Peyer's patch (tissue), 4 donors: ENCODE measurements around the gene ARCN1. TPM values are rescaled to one million over a fixed set of nuclear protein-coding genes. Genes with fewer than 3 reads are reported as not detected.
A peak's percentile ranks its signal among the peaks of the same experiment; 100 is the strongest.

Source experiments
- DNase-seq, 3 donors: peaks; one replicate each; pipeline ENCODE4 v3.0.0-alpha.2; 2017 to 2019
- H3K27ac ChIP-seq, 4 donors: fragments of 200-600 bp; sonication (generic); one replicate each; pipeline ENCODE4 v1.5.1; 2016 to 2019
- H3K27me3 ChIP-seq, 2 donors: fragments of 200-600 bp; sonication (generic); one replicate each; pipeline ENCODE4 v1.5.1; 2019
- H3K36me3 ChIP-seq, 3 donors: fragments of 200-600 bp; sonication (generic); one replicate each; pipeline ENCODE4 v1.5.1; 2016 to 2019
- H3K4me1 ChIP-seq, 4 donors: fragments of 200-600 bp; sonication (generic); one replicate each; pipeline ENCODE4 v1.5.1; 2016 to 2019
- H3K4me3 ChIP-seq, 4 donors: fragments of 200-600 bp; sonication (generic); 1 replicate in 3 of 4; 2 replicates in 1 of 4; pipeline ENCODE4 v1.5.1; 2016 to 2019; ENCODE audit warnings: mild to moderate bottlenecking in 1 of 4
- H3K9me3 ChIP-seq, 4 donors: fragments of 200-600 bp; sonication (generic); one replicate each; pipeline ENCODE4 v1.5.1; 2016 to 2019; ENCODE audit warnings: mild to moderate bottlenecking in 1 of 4
- POLR2A ChIP-seq, 2 donors: fragments of 450-650 bp; IDR thresholded peaks; one replicate each; pipeline ENCODE4 v1.5.1; 2017; ENCODE audit warnings: antibody characterized with exemption in 2 of 2, mild to moderate bottlenecking in 2 of 2, moderate library complexity in 2 of 2
- small RNA-seq, 2 donors: library from RNA; depleted of rRNA; stranded (forward); fragments of <200 nt; gene quantifications; one replicate each; pipeline ENCODE3, GENCODE V24; 2016
- total RNA-seq, 4 donors: library from RNA; depleted of rRNA; stranded (reverse); fragments of >200 nt; gene quantifications; one replicate each; pipeline ENCODE4 v1.1.0, GENCODE V29; 2016
- TF ChIP-seq, protein P1 (sequence below), 6 experiments: fragments of 450-650 bp in 4 of 6; fragments of 200-600 bp in 2 of 6; sonication (generic) in 1 of 6; IDR thresholded peaks; one replicate each; pipeline ENCODE4 v1.5.1; 2017 to 2019; ENCODE audit warnings: antibody characterized with exemption in 6 of 6, mild to moderate bottlenecking in 3 of 6, moderate library complexity in 1 of 6

ARCN1 gene
- total RNA-seq, 4 donors from 2014 or later, result 54.5 to 116 (median 91.0) TPM

DNA sequence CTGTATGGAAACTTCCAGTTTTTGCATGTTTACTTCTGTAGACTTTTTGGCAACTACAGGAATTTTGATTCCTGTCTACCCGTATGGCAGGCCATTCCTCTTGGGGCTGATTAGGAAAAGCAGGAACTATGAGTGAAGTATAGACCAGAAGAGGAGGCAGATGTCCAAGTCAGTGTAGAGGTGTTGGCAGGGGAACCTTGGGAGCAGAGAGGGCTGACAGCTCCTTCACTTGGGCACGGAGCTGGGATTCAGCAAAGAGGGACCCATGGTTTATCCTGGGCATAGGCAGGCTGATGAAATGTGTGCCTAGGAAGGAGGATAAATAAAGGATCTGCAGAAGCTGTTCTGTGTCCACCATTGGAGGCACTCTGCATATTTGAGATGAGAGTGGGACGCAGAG, 74.2 kb downstream of the ARCN1 start:
- H3K4me1 ChIP-seq, result peaks cover 0 to 18% (median 1%) of the 10 kb centered on the region in 4 donors
- DNase-seq, result no peak
- H3K27ac ChIP-seq, result no peak overlapping the region
- TF ChIP-seq, protein P1, sequence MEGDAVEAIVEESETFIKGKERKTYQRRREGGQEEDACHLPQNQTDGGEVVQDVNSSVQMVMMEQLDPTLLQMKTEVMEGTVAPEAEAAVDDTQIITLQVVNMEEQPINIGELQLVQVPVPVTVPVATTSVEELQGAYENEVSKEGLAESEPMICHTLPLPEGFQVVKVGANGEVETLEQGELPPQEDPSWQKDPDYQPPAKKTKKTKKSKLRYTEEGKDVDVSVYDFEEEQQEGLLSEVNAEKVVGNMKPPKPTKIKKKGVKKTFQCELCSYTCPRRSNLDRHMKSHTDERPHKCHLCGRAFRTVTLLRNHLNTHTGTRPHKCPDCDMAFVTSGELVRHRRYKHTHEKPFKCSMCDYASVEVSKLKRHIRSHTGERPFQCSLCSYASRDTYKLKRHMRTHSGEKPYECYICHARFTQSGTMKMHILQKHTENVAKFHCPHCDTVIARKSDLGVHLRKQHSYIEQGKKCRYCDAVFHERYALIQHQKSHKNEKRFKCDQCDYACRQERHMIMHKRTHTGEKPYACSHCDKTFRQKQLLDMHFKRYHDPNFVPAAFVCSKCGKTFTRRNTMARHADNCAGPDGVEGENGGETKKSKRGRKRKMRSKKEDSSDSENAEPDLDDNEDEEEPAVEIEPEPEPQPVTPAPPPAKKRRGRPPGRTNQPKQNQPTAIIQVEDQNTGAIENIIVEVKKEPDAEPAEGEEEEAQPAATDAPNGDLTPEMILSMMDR (IDR thresholded peaks at IDR 0.05), result no peak
- TF ChIP-seq POLR2A (IDR thresholded peaks at IDR 0.05), result no peak
- no peaks in the 10 kb centered on the region for H3K9me3 ChIP-seq
- H3K27me3 ChIP-seq, result no peaks in the 10 kb centered on the region
- H3K4me3 ChIP-seq, result no peak overlapping the region
- H3K36me3 ChIP-seq, result peaks cover 0 to 69% (median 0%) of the 10 kb centered on the region in 3 donors

DNA sequence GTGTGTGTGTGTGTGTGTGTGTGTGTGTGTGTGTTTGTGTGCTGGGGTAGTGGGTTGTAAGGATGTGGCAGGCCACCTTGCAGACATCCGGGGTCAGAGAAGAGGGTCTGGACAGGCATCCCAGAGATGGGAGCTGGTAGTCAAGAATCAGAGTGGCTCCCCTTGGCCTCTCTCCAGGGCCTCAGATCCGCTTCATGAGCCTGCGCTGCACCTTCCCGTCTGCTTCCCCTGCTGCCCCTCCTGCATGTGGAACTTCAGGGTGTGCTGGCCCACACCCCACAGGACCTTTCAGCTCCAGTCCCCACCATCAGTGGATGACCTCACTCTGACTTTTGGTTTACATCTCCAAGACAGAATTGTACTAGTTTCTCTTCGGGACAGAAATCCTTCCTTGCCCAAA, 76.1 kb downstream of the ARCN1 start:
- Histone ChIP-seq H3K9me3 (no peaks in the 10 kb centered on the region), H3K4me1 (peaks cover 0 to 9% (median 0%) of the 10 kb centered on the region in 4 donors), H3K27ac (no peak overlapping the region), H3K27me3 (no peaks in the 10 kb centered on the region), H3K36me3 (peaks cover 0 to 79% (median 0%) of the 10 kb centered on the region in 3 donors), H3K4me3 (no peak overlapping the region)
- DNase-seq, result peak in 1 of 3 donors; percentile 19
- TF ChIP-seq, protein P1 (IDR thresholded peaks at IDR 0.05), result no peak
- no peak for TF ChIP-seq POLR2A (IDR thresholded peaks at IDR 0.05)

DNA sequence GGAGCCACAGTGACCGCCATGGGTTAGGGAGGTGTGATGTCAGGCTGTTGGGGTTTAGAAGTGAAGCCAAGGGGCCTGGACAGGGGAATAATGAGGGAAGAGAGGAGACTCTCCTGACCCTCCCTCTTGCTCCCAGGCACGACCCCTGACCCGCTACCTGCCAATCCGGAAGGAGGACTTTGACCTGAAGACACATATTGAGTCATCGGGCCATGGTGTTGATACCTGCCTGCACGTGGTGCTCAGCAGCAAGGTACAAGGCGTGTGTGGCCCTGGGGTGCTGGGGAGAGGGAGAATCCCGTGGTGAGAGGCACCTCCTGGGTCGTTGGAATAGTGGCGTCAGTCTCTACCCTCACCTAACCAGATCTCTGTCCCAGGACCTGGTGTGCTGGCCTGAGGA, 77.7 kb downstream of the ARCN1 start:
- Histone ChIP-seq H3K4me3 (no peak overlapping the region), H3K9me3 (no peaks in the 10 kb centered on the region), H3K36me3 (peaks cover 0 to 75% (median 0%) of the 10 kb centered on the region in 3 donors), H3K27me3 (no peaks in the 10 kb centered on the region), H3K27ac (peak overlapping the region in 1 of 4 donors; percentile 44), H3K4me1 (peaks cover 0 to 9% (median 0%) of the 10 kb centered on the region in 4 donors)
- TF ChIP-seq, protein P1 (IDR thresholded peaks at IDR 0.05), result no peak
- TF ChIP-seq POLR2A (IDR thresholded peaks at IDR 0.05), result no peak
- DNase-seq, result peak in 2 of 3 donors; percentile 68 to 79

DNA sequence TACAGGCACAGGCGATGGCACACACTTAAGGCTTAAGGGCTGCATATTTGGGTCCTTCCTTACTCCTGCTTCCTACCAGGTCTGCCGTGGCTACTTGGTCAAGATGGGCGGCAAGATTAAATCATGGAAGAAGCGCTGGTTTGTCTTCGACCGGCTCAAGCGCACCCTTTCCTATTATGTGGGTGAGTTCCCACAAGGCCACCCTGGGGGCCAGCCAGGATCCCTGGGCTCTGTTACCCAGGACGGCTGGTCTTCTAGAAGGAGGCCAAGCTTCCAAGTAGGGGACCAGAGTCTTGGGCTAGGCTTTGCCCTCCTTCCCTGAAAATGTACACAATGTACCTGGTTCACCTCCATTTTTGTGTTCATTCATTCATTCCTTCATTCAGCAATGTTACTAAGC, 78.2 kb downstream of the ARCN1 start:
- Histone ChIP-seq H3K36me3 (peaks cover 0 to 73% (median 0%) of the 10 kb centered on the region in 3 donors), H3K9me3 (no peaks in the 10 kb centered on the region), H3K4me1 (peaks cover 0 to 9% (median 0%) of the 10 kb centered on the region in 4 donors), H3K27me3 (no peaks in the 10 kb centered on the region), H3K27ac (peak overlapping the region in 1 of 4 donors; percentile 44), H3K4me3 (no peak overlapping the region)
- TF ChIP-seq, protein P1 (IDR thresholded peaks at IDR 0.05), result no peak
- no peak for TF ChIP-seq POLR2A (IDR thresholded peaks at IDR 0.05)
- peak in 1 of 3 donors; percentile 26 for DNase-seq

DNA sequence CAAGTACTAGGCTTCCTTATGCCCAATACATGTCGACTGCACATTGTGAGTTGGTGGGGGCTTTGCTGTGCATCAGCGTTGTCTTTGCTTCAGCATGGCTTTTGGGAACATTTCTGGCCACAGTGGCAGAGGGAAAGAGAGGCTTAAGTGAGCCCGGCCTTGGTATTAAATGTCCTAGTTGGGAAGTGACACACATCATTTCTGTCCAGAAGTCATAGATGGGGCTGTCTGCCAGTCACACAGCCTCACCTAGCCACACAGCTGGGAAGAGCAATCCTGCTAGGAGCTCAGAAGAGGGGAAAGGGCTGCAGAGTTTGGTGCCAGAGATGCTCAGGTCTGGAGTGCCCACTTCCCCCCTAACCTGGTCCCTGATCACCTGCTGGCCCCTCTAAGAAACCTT, 79.6 kb downstream of the ARCN1 start:
- H3K36me3 ChIP-seq, result peaks cover 0 to 77% (median 0%) of the 10 kb centered on the region in 3 donors
- H3K4me1 ChIP-seq, result peaks cover 0 to 9% (median 0%) of the 10 kb centered on the region in 4 donors
- DNase-seq, result no peak
- H3K27me3 ChIP-seq, result no peaks in the 10 kb centered on the region
- no peak overlapping the region for H3K4me3 ChIP-seq
- no peak for TF ChIP-seq POLR2A (IDR thresholded peaks at IDR 0.05)
- TF ChIP-seq, protein P1 (IDR thresholded peaks at IDR 0.05), result no peak
- no peaks in the 10 kb centered on the region for H3K9me3 ChIP-seq
- H3K27ac ChIP-seq, result no peak overlapping the region

Small RNA genes within 50 kb of the gene (small RNA-seq; reads per million reads assigned to genes)
- 0 reads per million in 2 donors for gene RNU6-1157P

Other genes with a start within 250 kb of the ARCN1 start
- 10 to 100 TPM; 15.4 to 26.6 (median 21.1) TPM for gene CD3D, start 229.7 kb upstream of the ARCN1 start, total RNA-seq
- gene CD3G, start 228.1 kb upstream of the ARCN1 start, total RNA-seq, result 1 to 10 TPM; 4.7 to 7.0 (median 5.4) TPM
- gene UBE4A, start 212.8 kb upstream of the ARCN1 start, total RNA-seq, result 10 to 100 TPM; 47.7 to 60.1 (median 54.1) TPM
- gene ATP5MG, start 170.8 kb upstream of the ARCN1 start, total RNA-seq, result 10 to 100 TPM; 38.5 to 89.8 (median 51.6) TPM
- 100 to 1,000 TPM in 1 of 4 donors, 10 to 100 TPM in 3; 46.6 to 110 (median 74.3) TPM for gene KMT2A, start 135.9 kb upstream of the ARCN1 start, total RNA-seq
- 10 to 100 TPM in 3 of 4 donors, 1 to 10 TPM in 1; 5.8 to 68.4 (median 37.5) TPM for gene TTC36, start 44.9 kb upstream of the ARCN1 start, total RNA-seq
- gene TMEM25, start 41.2 kb upstream of the ARCN1 start, total RNA-seq, result 100 to 1,000 TPM in 3 of 4 donors, 10 to 100 TPM in 1; 48.7 to 263 (median 204) TPM
- gene IFT46, start 6.5 kb upstream of the ARCN1 start, total RNA-seq, result 10 to 100 TPM; 12.5 to 32.2 (median 14.4) TPM
- gene PHLDB1, start 35.2 kb downstream of the ARCN1 start, total RNA-seq, result 100 to 1,000 TPM in 2 of 4 donors, 10 to 100 TPM in 2; 32.4 to 380 (median 93.8) TPM
- gene TREH, start 107.2 kb downstream of the ARCN1 start, total RNA-seq, result 10 to 100 TPM; 18.9 to 53.4 (median 32.6) TPM
- gene DDX6, start 218.8 kb downstream of the ARCN1 start, total RNA-seq, result 10 to 100 TPM; 65.0 to 95.7 (median 93.0) TPM